Neural progenitor cell (in vitro differentiated cells): ENCODE measurements around the gene CAMK2D. TPM values are rescaled to one million over a fixed set of nuclear protein-coding genes. Genes with fewer than 3 reads are reported as not detected.

Source experiments
- DNase-seq: peaks from one replicate; pipeline ENCODE4 v3.0.0-alpha.2; 2016; ENCODE audit warnings: low spot score
- H2AFZ ChIP-seq: fragments of 200-600 bp; sonication (generic); replicated peaks from 2 replicates; pipeline ENCODE4 v1.6.1; 2016; ENCODE audit warnings: antibody characterized with exemption
- H3F3A ChIP-seq: fragments of 200-600 bp; sonication (generic); 2 replicates; pipeline ENCODE4 v1.6.1; 2016; ENCODE audit warnings: antibody characterized with exemption, low read depth
- H3K27ac ChIP-seq: fragments of 200-600 bp; sonication (generic); 2 replicates; pipeline ENCODE4 v1.5.1; 2016; ENCODE audit warnings: mild to moderate bottlenecking
- H3K27me3 ChIP-seq: fragments of 200-600 bp; sonication (generic); 2 replicates; pipeline ENCODE4 v1.6.1; 2016; ENCODE audit warnings: mild to moderate bottlenecking, moderate library complexity
- H3K36me3 ChIP-seq: fragments of 200-600 bp; sonication (generic); 2 replicates; pipeline ENCODE4 v1.5.1; 2016
- H3K4me1 ChIP-seq: fragments of 200-600 bp; sonication (generic); 2 replicates; pipeline ENCODE4 v1.6.1; 2016; ENCODE audit warnings: mixed run types
- H3K4me2 ChIP-seq: fragments of 200-600 bp; sonication (generic); 2 replicates; pipeline ENCODE4 v1.6.1; 2016
- H3K4me3 ChIP-seq: fragments of 200-600 bp; sonication (generic); 2 replicates; pipeline ENCODE4 v1.5.1; 2016
- H3K79me2 ChIP-seq: fragments of 200-600 bp; sonication (generic); 2 replicates; pipeline ENCODE4 v1.6.1; 2016; ENCODE audit warnings: low read depth
- H3K9ac ChIP-seq: fragments of 200-600 bp; sonication (generic); 2 replicates; pipeline ENCODE4 v1.6.1; 2016
- H3K9me3 ChIP-seq: fragments of 200-600 bp; sonication (generic); 2 replicates; pipeline ENCODE4 v1.5.1; 2016; ENCODE audit warnings: low read depth
- H4K20me1 ChIP-seq: fragments of 200-600 bp; sonication (generic); 2 replicates; pipeline ENCODE4 v1.6.1; 2016; ENCODE audit warnings: low read depth
- H3K27ac Mint-ChIP-seq: 3 replicates; pipeline ENCODE4 v1.8.0; 2021; ENCODE audit warnings: mixed read lengths
- H3K27me3 Mint-ChIP-seq: 2 replicates; pipeline ENCODE4 v1.8.0; 2022; ENCODE audit warnings: low read depth, mild to moderate bottlenecking, inconsistent platforms, moderate library complexity, mixed read lengths; ENCODE audit not compliant: insufficient read depth
- H3K36me3 Mint-ChIP-seq: 3 replicates; pipeline ENCODE4 v1.8.0; 2021; ENCODE audit warnings: mixed read lengths
- H3K4me1 Mint-ChIP-seq: 3 replicates; pipeline ENCODE4 v1.8.0; 2021; ENCODE audit warnings: mixed read lengths
- H3K4me3 Mint-ChIP-seq: 3 replicates; pipeline ENCODE4 v1.8.0; 2021; ENCODE audit warnings: mild to moderate bottlenecking, moderate library complexity, mixed read lengths
- H3K9me3 Mint-ChIP-seq: 3 replicates; pipeline ENCODE4 v1.8.0; 2020; ENCODE audit warnings: mixed read lengths
- CTCF ChIP-seq: fragments of 200-600 bp; sonication (generic); IDR thresholded peaks from 2 replicates; pipeline ENCODE4 v1.5.1; 2017; ENCODE audit warnings: antibody characterized with exemption, mild to moderate bottlenecking
- EZH2 ChIP-seq: fragments of 200-600 bp; sonication (generic); IDR thresholded peaks from 2 replicates; pipeline ENCODE4 v1.6.1; 2017; ENCODE audit warnings: antibody characterized with exemption, mild to moderate bottlenecking, moderate library complexity
- EZH2phosphoT487 ChIP-seq: fragments of 200-600 bp; sonication (generic); IDR thresholded peaks from 2 replicates; pipeline ENCODE4 v1.6.1; 2017; ENCODE audit warnings: antibody characterized with exemption
- total RNA-seq: library from RNA; depleted of rRNA; stranded (reverse); fragments of >200 nt; gene quantifications from 2 replicates; pipeline ENCODE4 v1.2.3, GENCODE V29; 2015; ENCODE audit warnings: low replicate concordance

The CAMK2D gene
- total RNA-seq, 1 donor from 2014 or later = 33.2 TPM

GRCh38 chr4:113513382-113513781, 248.2 kb downstream of the CAMK2D start:
- DNase-seq = no peak
- TF ChIP-seq EZH2phosphoT487 (no peak), EZH2 (no peak), CTCF (no peak)
- Mint-ChIP-seq H3K27ac (no peak overlapping the region), H3K9me3 (no peaks in the 10 kb centered on the region), H3K4me1 (no peaks in the 10 kb centered on the region), H3K36me3 (peaks cover 18% of the 10 kb centered on the region), H3K27me3 (no peaks in the 10 kb centered on the region), H3K4me3 (no peak overlapping the region)
- Histone ChIP-seq H3K4me2 (no peak overlapping the region), H3K36me3 (no peaks in the 10 kb centered on the region), H3K4me3 (no peak overlapping the region), H3F3A (no peaks in the 10 kb centered on the region), H4K20me1 (no peaks in the 10 kb centered on the region), H3K9ac (no peak overlapping the region), H3K79me2 (no peaks in the 10 kb centered on the region), H3K9me3 (no peaks in the 10 kb centered on the region), H3K4me1 (no peaks in the 10 kb centered on the region), H2AFZ (no peak overlapping the region), H3K27me3 (no peaks in the 10 kb centered on the region), H3K27ac (no peak overlapping the region)

GRCh38 chr4:113512880-113513279, 248.7 kb downstream of the CAMK2D start:
- Histone ChIP-seq H3K27ac (no peak overlapping the region), H3K4me1 (no peaks in the 10 kb centered on the region), H2AFZ (no peak overlapping the region), H3K9ac (no peak overlapping the region), H3K27me3 (no peaks in the 10 kb centered on the region), H3K4me3 (no peak overlapping the region), H3K9me3 (no peaks in the 10 kb centered on the region), H3K36me3 (no peaks in the 10 kb centered on the region), H4K20me1 (no peaks in the 10 kb centered on the region), H3K79me2 (no peaks in the 10 kb centered on the region), H3F3A (no peaks in the 10 kb centered on the region), H3K4me2 (no peak overlapping the region)
- Mint-ChIP-seq H3K36me3 (peaks cover 18% of the 10 kb centered on the region), H3K27me3 (no peaks in the 10 kb centered on the region), H3K9me3 (no peaks in the 10 kb centered on the region), H3K27ac (no peak overlapping the region), H3K4me3 (no peak overlapping the region), H3K4me1 (no peaks in the 10 kb centered on the region)
- no peak for DNase-seq
- no peak for TF ChIP-seq CTCF
- TF ChIP-seq EZH2 = no peak
- no peak for TF ChIP-seq EZH2phosphoT487

GRCh38 chr4:113511944-113512343, 249.6 kb downstream of the CAMK2D start:
- Histone ChIP-seq H3K36me3 (no peaks in the 10 kb centered on the region), H3K27me3 (no peaks in the 10 kb centered on the region), H2AFZ (no peak overlapping the region), H3K9me3 (no peaks in the 10 kb centered on the region), H3K79me2 (no peaks in the 10 kb centered on the region), H4K20me1 (no peaks in the 10 kb centered on the region), H3K4me2 (no peak overlapping the region), H3K9ac (no peak overlapping the region), H3K27ac (no peak overlapping the region), H3F3A (no peaks in the 10 kb centered on the region), H3K4me3 (no peak overlapping the region), H3K4me1 (no peaks in the 10 kb centered on the region)
- Mint-ChIP-seq H3K36me3 (peaks cover 14% of the 10 kb centered on the region), H3K27ac (no peak overlapping the region), H3K9me3 (no peaks in the 10 kb centered on the region), H3K4me3 (no peak overlapping the region), H3K27me3 (no peaks in the 10 kb centered on the region), H3K4me1 (no peaks in the 10 kb centered on the region)
- no peak for TF ChIP-seq EZH2phosphoT487
- no peak for TF ChIP-seq CTCF
- TF ChIP-seq EZH2 = no peak
- DNase-seq = no peak

GRCh38 chr4:113509851-113510250, 251.7 kb downstream of the CAMK2D start:
- Histone ChIP-seq H3K4me2 (no peak overlapping the region), H3F3A (no peaks in the 10 kb centered on the region), H3K4me1 (no peaks in the 10 kb centered on the region), H3K79me2 (no peaks in the 10 kb centered on the region), H3K4me3 (no peak overlapping the region), H4K20me1 (no peaks in the 10 kb centered on the region), H3K9me3 (no peaks in the 10 kb centered on the region), H2AFZ (no peak overlapping the region), H3K27ac (no peak overlapping the region), H3K27me3 (no peaks in the 10 kb centered on the region), H3K9ac (no peak overlapping the region), H3K36me3 (no peaks in the 10 kb centered on the region)
- DNase-seq = no peak
- no peak overlapping the region for H3K27ac Mint-ChIP-seq
- H3K4me1 Mint-ChIP-seq = no peaks in the 10 kb centered on the region
- peaks cover 16% of the 10 kb centered on the region for H3K36me3 Mint-ChIP-seq
- H3K27me3 Mint-ChIP-seq = no peaks in the 10 kb centered on the region
- no peaks in the 10 kb centered on the region for H3K9me3 Mint-ChIP-seq
- TF ChIP-seq CTCF (no peak), EZH2 (no peak), EZH2phosphoT487 (no peak)
- H3K4me3 Mint-ChIP-seq = no peak overlapping the region
